Renal cortical epithelial cell (primary cell): ENCODE data around the gene CDC20. TPM values are rescaled to one million over a fixed set of nuclear protein-coding genes. Genes with fewer than 3 reads are reported as not detected.
"Not testable (repeated sequence)": the region's sequence is repeated elsewhere in the genome, so short reads cannot be mapped to it uniquely, and the experiment has no call there.

Experiments used
- DNase-seq: peaks from one replicate; pipeline ENCODE4 v3.0.0-alpha.2; 2011; ENCODE audit warnings: low read depth
- total RNA-seq: library from RNA; depleted of rRNA; stranded (reverse); fragments of >200 nt; gene quantifications from 2 replicates; pipeline ENCODE4 v1.2.3, GENCODE V29; 2014

CDC20 gene
- total RNA-seq, 1 donor from 2014 or later, result 2.1 TPM

DNA sequence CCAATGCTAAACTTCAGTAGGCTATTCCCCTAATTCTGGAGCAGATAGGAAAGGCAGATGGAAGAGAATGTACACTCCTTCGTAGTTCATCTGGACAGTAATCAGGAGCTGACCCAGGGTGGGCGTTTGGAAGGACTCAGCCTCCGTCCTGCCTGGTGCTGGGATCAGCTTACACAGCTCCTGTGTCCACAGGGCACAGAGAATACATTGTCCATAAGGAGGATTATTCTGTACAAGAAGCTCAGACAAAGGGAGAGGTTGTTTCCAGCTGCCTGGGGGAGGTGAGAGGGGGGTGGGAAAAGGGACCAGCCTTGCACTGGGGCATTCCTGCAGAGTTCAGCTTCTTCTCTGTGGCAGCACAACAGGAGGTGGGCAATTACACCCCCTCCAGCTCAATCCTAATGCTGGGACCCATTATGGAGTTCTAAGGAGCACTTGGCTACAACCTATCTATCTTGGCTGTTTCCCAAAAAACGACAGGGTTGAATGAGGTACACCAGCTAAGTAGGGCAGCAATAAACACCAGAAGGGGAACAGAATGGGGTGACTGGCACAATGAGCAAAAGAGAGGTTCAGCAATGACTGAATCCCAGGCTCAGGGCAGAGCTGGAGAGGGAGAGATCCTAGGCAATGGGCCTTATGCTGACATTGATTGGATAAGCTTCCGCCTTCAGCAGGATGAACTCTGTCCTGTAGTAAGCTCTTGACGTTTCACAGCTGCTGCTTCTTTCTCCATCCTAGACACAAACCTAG lies 23.4 kb downstream of the CDC20 start:
- no peak for DNase-seq

DNA sequence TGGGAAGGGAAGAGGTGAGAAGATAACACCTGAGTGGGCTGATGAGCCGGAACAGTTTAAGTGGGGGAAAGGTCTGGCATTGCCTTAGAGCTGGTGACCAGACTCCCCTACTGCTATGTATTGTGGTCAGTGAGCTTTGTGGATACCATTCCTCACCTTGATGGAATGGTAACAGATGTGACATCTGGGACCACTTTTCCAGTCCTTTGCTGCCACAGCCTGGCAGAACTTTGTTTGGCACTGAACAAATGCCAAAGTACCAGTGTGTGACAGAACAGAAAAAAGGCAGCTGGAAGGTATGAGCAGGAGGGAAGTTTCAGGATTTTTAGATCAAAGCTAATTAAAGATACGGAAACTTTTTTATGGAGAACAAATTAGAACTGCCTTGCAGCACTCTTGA lies 24.7 kb downstream of the CDC20 start:
- peak; percentile 18 for DNase-seq

GRCh38 chr1:43386676-43387075 lies 27.9 kb downstream of the CDC20 start:
- no peak for DNase-seq

DNA sequence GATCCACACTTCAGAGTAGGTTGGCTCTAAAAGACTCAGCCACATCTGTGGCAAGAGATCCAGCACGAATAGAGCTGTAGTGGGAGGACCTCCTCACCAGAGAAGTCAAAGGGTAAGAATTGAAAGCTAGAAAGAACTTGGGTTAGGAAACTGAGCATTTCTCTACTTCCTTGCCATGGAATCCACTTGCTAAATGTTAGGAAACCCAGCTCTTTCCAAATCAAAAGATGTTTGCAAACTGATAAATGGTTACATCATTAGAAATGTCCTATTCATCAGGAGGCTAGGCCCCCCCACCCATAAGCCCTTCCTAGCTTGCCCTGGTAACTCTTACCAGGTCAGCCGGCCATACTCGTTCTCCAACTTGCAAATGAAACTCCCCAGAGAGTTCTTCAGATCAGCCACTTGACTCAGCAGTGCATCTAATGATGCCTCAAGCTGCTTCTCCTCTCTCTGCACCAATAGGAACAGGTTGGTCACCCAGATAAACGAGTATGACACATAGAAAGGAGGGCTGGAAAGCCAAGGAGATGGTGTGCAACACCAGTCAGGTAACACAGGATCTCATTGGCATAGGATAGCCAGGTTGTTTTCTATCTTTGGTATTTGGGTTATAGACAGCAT lies 29.3 kb downstream of the CDC20 start:
- no peak for DNase-seq

DNA sequence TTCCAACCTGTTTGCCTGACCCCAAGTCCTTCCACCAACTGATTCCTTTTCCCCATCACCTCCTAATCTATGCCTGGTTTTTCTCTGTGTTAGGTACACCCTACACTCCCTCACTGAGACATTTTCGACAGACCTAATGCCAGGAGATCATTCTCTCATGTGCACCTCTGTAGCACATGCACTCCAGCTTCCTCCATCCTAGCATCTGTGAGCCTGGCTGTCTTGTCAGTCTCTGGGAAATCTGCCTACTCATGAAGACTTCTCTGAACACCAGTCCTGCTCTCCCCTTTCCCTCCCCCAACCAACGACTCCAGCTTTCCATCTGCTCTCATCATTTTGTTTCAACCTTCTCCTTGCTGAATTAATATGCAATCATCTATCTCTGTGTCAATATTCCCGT lies 29.8 kb downstream of the CDC20 start:
- no peak for DNase-seq

DNA sequence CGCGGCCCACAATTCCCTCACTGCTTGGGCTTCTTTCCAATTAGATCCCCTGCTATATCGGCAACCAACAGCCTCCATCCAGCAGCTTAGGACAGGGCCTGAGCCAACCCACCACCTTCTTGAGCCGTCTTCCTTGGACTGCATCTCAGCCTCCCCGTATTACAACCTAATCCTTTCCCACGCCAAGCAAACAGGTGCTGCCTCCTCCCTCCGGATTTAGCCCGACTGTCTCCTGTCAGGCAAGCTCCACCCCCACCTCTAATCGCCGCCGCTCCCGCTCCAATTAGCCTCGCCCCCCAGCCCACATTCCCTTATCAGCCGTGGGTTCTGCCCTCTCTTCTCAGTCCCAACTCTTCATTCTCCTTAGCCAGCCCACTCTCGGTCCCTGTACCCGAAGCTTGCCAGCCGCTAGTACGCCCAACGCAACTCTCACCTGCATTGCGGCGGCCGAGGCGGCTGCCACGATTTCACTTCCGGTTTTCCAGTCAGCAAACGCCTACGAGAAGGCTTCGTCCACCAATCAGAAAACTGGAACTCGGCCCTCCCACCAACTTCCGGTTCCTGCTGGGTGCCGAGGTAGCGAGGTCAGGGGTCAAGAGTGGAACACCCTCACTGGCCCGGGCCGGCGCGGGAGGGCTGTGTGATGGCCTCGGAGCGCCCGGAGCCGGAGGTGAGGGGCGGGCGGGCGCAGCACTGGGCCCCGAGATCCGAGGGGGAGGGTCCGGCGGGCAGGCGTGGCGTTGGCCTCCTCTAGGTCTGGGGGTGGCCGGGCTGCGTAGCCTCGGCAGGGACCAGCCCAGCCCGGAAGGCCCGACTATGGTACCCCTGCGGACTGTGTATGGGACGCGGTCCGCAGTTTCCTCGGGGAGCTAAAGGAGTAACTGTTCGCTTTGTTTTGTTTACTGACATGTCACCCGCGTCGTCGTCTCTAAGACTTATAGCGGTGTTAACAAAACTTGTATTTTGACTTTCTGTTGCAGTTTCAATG lies 30.8 kb downstream of the CDC20 start, which contains the start of the genes MED8 and SZT2:
Gene MED8, minus strand, starts transcription at position 475 of the 988 bp plus-strand sequence. Its CDS starts 36 bp downstream, at position 439.
Gene SZT2, plus strand, starts transcription at position 574 of the 988 bp plus-strand sequence. Its CDS starts 70 bp downstream, at position 644.
- peak; percentile 92 for DNase-seq

- no peak for DNase-seq
These were observed 33.9 kb downstream of the CDC20 start for GRCh38 chr1:43392702-43393101.

DNA sequence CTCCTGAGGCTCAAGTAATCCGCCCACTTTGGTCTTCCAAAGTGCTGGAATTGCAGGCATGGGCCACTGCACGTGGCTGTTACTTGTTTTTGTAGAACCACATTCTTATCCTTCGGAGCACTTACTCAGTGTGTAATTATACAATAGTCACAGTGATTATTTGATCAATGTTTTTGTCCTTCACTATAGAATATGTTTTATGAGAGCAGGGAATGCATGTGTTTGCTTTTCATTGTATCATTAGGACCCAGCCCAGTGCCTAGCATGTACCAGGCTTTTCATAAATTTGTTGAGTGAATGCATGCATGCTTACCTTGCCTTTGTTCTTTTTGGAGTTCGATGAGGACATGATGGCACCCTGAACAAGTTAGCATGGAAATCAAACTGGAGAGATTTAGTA lies 36.7 kb downstream of the CDC20 start:
- DNase-seq, result no peak

- no peak for DNase-seq
These were observed 37.3 kb downstream of the CDC20 start for GRCh38 chr1:43396059-43396458.

GRCh38 chr1:43398227-43398626 lies 39.4 kb downstream of the CDC20 start:
- no peak for DNase-seq

DNA sequence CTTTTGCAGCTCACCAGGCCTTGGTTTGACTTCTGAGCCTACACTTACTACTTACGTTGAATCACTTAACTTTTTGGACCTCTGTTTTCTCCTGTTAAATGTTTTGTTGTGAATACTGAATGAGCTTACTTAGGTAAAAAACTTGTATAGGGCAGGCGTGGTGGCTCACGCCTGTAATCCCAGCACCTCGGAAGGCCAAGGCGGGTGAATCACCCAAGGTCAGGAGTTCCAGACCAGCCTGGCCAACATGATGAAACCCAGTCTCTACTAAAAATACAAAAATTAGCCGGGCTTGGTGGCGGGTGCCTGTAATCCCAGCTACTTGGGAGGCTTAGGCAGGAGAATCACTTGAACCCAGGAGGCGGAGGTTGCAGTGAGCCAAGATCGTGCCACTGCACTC lies 41.7 kb downstream of the CDC20 start:
- DNase-seq, result not testable (repeated sequence)

GRCh38 chr1:43402089-43402865 lies 43.5 kb downstream of the CDC20 start:
- DNase-seq, result no peak

DNA sequence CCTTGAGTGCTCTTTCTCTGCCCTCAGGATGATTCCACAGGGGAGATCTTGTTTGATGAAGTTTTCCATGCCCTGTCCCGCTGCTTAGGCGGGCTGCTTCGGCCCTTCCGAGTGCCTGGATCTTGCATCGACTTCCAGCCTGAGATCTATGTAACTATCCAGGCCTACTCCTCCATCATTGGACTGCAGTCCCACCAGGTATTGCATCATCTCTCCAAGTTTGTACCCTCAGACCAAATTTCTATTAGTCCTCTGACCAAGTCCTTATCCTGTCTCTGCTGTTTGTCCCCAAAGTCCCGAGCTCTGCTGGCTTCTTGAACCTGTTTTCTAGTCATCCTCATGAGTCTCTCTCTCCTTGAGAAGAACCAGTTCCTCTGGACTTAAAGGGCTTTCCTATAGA lies 45.6 kb downstream of the CDC20 start:
- DNase-seq, result no peak

DNA sequence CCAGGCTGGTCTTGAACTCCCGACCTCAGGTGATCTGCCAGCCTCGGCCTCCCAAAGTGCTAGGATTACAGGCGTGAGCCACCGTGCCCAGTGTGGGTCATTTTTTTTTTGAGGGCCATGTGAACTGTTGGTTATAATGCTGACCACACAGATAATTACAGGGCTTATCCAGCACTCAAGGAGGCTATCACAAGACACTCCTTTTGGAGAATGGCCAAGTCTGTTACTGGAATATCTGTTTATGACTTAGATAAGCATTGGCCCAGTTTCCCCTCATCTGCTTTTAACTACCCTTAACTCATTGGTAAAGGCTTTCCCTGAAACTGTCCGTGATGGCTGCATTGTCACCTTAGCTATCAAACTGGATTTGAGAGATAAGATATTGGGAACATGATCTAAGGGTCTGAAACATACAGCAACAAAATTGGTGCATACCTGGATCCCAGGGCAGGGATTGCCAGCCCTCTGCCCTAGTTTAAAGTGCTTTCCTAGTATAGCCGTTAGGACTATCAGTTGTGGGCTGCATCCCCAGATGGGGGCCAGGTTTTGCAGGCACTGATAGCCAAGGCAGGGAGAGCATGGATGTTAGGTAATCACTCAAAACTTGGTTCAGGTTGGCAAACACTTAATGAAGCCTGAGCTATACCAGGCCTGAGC lies 46.6 kb downstream of the CDC20 start:
- DNase-seq, result no peak

DNA sequence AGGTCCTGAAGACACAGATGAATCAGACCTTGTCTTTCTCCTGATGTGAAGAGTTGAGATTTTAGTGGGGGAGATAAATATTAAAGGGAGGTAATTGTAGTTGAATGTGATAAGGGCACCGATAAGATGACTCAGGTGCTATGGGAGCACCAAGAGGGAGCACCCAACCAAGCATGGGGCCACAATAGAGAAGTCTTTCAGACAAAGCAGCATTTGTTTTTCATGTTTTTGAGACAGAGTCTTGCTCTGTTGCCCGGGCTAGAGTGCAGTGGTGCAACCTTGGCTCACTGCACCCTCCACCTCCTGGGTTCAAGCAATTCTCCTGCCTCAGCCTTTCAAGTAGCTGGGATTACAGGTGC lies 47.1 kb downstream of the CDC20 start:
- DNase-seq, result no peak

GRCh38 chr1:43410571-43410970 lies 51.8 kb downstream of the CDC20 start:
- DNase-seq, result no peak

Other genes starting within 250 kb of the CDC20 start
- 70.9 and 91.5 TPM in 2 replicates for gene EBNA1BP2, start 186.7 kb upstream of the CDC20 start, total RNA-seq
- 3.9 TPM in 1 of 2 replicates, not detected in the other for gene CFAP57, start 186.7 kb upstream of the CDC20 start, total RNA-seq
- gene TMEM125, start 89.0 kb upstream of the CDC20 start, total RNA-seq, result 3.9 and 12.0 TPM in 2 replicates
- gene C1orf210, start 73.4 kb upstream of the CDC20 start, total RNA-seq, result 0.15 and 3.0 TPM in 2 replicates
- gene TIE1, start 58.0 kb upstream of the CDC20 start, total RNA-seq, result 0.94 and 10.9 TPM in 2 replicates
- not detected in 2 replicates for gene MPL, start 21.2 kb upstream of the CDC20 start, total RNA-seq
- 59.0 and 99.5 TPM in 2 replicates for gene ELOVL1, start 9.0 kb downstream of the CDC20 start, total RNA-seq
- 40.2 and 59.4 TPM in 2 replicates for gene MED8, start 30.8 kb downstream of the CDC20 start, total RNA-seq
- gene SZT2, start 30.9 kb downstream of the CDC20 start, total RNA-seq, result 6.6 and 28.5 TPM in 2 replicates
- 28.9 and 81.3 TPM in 2 replicates for gene HYI, start 95.0 kb downstream of the CDC20 start, total RNA-seq
- 128 and 259 TPM in 2 replicates for gene PTPRF, start 171.9 kb downstream of the CDC20 start, total RNA-seq